Mesendoderm (in vitro differentiated cells): ENCODE results near the gene A1BG.

Experiments
- DNase-seq: peaks from one replicate; pipeline ENCODE4 v3.0.0; 2013
- H2AK5ac ChIP-seq: 2 replicates; pipeline ENCODE4 v1.6.1; 2013; ENCODE audit warnings: low read length, inconsistent platforms
- H2BK120ac ChIP-seq: 2 replicates; pipeline ENCODE4 v1.6.1; 2013; ENCODE audit warnings: low read depth, mild to moderate bottlenecking, low read length, moderate library complexity, mixed read lengths
- H2BK15ac ChIP-seq: replicated peaks from 2 replicates; pipeline ENCODE4 v1.6.1; 2013; ENCODE audit warnings: low read depth, mild to moderate bottlenecking, moderate library complexity
- H2BK5ac ChIP-seq: 2 replicates; pipeline ENCODE4 v1.6.1; 2013; ENCODE audit warnings: low read length, inconsistent platforms
- H3K18ac ChIP-seq: 2 replicates; pipeline ENCODE4 v1.6.1; 2013; ENCODE audit warnings: mild to moderate bottlenecking, low read length, mixed read lengths
- H3K23ac ChIP-seq: one replicate; pipeline ENCODE4 v1.6.1; 2013; ENCODE audit warnings: low read length
- H3K27ac ChIP-seq: 2 replicates; pipeline ENCODE4 v1.5.1; 2013; ENCODE audit warnings: low read depth, mild to moderate bottlenecking, inconsistent platforms, low read length, moderate library complexity
- H3K27me3 ChIP-seq: 2 replicates; pipeline ENCODE4 v1.6.1; 2013; ENCODE audit warnings: low read length, control low read depth, mild to moderate bottlenecking, inconsistent platforms; ENCODE audit not compliant: insufficient read depth, poor library complexity
- H3K36me3 ChIP-seq: 2 replicates; pipeline ENCODE4 v1.6.1; 2013; ENCODE audit warnings: low read length, inconsistent platforms; ENCODE audit not compliant: control insufficient read depth, insufficient read depth
- H3K4ac ChIP-seq: one replicate; pipeline ENCODE4 v1.6.1; 2013; ENCODE audit warnings: low read depth, mild to moderate bottlenecking, low read length, moderate library complexity
- H3K4me1 ChIP-seq: 2 replicates; pipeline ENCODE4 v1.6.1; 2013; ENCODE audit warnings: low read depth, low read length, inconsistent platforms; ENCODE audit not compliant: control insufficient read depth
- H3K4me2 ChIP-seq: 2 replicates; pipeline ENCODE4 v1.6.1; 2013; ENCODE audit warnings: low read length
- H3K4me3 ChIP-seq: 2 replicates; pipeline ENCODE4 v1.5.1; 2013; ENCODE audit warnings: mild to moderate bottlenecking, low read length
- H3K56ac ChIP-seq: one replicate; pipeline ENCODE4 v1.6.1; 2013; ENCODE audit warnings: low read length
- H3K79me1 ChIP-seq: 2 replicates; pipeline ENCODE4 v1.6.1; 2013; ENCODE audit warnings: low read length, inconsistent platforms
- H3K79me2 ChIP-seq: 2 replicates; pipeline ENCODE4 v1.6.1; 2013; ENCODE audit warnings: mild to moderate bottlenecking, low read length; ENCODE audit not compliant: control insufficient read depth, insufficient read depth
- H3K9ac ChIP-seq: 2 replicates; pipeline ENCODE4 v1.6.1; 2013; ENCODE audit warnings: low read length, inconsistent platforms
- H4K5ac ChIP-seq: one replicate; pipeline ENCODE4 v1.6.1; 2013; ENCODE audit warnings: low read length
- H4K8ac ChIP-seq: one replicate; pipeline ENCODE4 v1.6.1; 2013; ENCODE audit warnings: low read depth, mild to moderate bottlenecking, control low read depth, low read length, moderate library complexity
- WGBS: extraction: QIAGEN DNeasy Blood & Tissue Kit; methylation state at CpG from one replicate; pipeline ENCODE4 v1.1.7; 2013; ENCODE audit warnings: low lambda C conversion rate, missing lambda C conversion rate; ENCODE audit not compliant: insufficient coverage; ENCODE audit errors: extremely low coverage; 5-methylcytosine and 5-hydroxymethylcytosine counted together

Gene A1BG

DNA sequence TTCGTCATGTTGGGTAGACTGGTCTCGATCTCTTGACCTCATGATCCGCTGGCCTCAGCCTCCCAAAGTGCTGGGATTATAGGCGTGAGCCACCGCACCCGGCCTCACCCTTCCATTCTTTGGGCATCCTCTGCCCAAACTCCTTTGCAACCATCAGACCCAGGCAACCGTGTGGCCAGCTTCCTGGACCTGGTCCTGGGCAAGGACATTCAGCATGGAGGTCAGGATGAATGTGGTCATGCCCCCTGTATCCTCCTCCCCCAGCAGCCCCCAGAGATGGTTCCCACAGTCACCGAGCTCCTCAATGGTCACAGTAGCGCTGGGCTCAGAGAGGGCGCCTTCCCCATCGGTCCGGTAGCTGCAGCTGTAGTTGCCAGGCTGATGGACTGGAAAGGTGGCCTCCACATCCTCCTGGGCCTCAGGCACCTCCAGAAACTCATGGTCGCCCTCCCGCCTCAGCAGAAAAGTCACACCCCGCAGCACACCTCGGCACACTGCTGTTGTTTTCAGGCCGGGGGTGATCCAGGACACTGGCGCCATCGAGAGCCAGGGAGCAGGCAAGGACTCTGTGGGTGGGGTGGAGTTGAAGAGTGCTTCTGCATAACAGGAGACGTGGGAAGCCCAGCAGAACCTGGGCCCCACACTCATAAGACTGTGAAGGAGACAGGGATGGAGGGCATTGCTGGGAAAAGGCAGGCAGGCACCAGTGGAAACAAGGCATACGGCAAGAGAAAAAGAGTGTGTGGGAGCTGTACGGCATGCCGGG is 1.1 kb downstream of the A1BG start:
- Histone ChIP-seq H3K4me2 (no peak overlapping the region), H3K4me1 (no peaks in the 10 kb centered on the region), H2BK15ac (no peak overlapping the region), H3K27me3 (no peaks in the 10 kb centered on the region), H3K23ac (no peak overlapping the region), H3K27ac (no peak overlapping the region), H3K56ac (no peak overlapping the region), H3K4me3 (no peak overlapping the region), H3K9ac (no peak overlapping the region), H3K79me2 (no peaks in the 10 kb centered on the region), H3K18ac (no peak overlapping the region), H3K36me3 (no peaks in the 10 kb centered on the region), H2BK120ac (no peak overlapping the region), H4K8ac (no peak overlapping the region), H2BK5ac (no peak overlapping the region), H3K79me1 (no peaks in the 10 kb centered on the region), H4K5ac (no peak overlapping the region), H2AK5ac (no peak overlapping the region), H3K4ac (no peak overlapping the region)
- DNase-seq = no peak
- WGBS = no CpG with 5 or more reads among the region's 23 CpGs

DNA sequence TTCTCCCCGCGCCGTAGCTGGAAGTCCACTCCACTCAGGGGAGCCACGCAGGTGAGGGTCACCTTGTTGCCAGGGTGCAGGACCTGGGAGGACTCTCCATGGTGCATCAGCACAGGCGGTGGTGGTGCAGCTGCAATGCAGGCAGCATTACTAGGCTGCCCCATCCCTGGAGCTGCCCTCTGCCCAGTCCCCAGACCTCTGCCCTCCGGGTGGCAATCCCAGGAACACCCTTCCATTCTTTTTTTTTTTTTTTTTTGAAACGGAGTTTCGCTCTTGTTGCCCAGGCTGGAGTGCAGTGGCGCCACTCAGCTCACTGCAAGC is 1.8 kb downstream of the A1BG start:
- Histone ChIP-seq H3K4me2 (no peak overlapping the region), H3K27me3 (no peaks in the 10 kb centered on the region), H3K4ac (no peak overlapping the region), H3K79me1 (no peaks in the 10 kb centered on the region), H2BK15ac (no peak overlapping the region), H3K18ac (no peak overlapping the region), H3K56ac (no peak overlapping the region), H3K23ac (no peak overlapping the region), H3K79me2 (no peaks in the 10 kb centered on the region), H3K36me3 (no peaks in the 10 kb centered on the region), H3K9ac (no peak overlapping the region), H2BK120ac (no peak overlapping the region), H2BK5ac (no peak overlapping the region), H3K4me3 (no peak overlapping the region), H3K4me1 (no peaks in the 10 kb centered on the region), H4K5ac (no peak overlapping the region), H4K8ac (no peak overlapping the region), H2AK5ac (no peak overlapping the region), H3K27ac (no peak overlapping the region)
- WGBS = no CpG with 5 or more reads among the region's 9 CpGs
- DNase-seq = no peak

DNA sequence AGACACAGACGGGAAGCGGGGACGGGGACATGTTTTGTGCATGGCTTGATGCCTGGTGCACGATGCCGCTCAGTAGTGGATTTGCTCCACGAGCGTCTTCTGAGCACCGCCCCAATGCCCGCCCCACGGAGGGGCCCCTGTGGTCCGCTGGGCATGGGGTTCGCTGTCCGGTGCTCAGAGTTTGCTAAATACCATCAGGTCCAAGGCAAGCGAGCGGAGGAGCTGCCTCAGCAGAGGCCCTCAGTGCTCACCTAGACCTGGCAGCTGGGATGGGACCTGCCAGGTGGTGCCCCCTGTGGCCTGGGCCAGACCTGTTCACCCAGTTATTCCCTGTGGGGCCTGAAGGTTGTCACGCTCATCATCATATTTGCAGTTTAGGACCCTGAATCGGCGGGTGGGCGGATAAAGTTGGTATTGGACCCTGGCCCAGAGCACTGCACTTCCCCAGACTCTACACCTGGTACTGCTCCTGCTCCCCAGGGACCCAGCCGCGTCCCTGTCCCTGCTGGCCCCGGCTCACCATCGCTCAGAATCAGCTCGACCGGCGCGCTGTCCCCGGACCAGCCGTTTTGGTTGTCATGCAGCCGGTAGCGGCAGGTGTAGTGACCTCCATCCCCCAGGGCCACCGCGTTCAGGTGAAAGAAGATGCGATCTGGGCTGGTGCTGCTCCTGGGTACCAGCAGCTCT is 2.3 kb downstream of the A1BG start:
- Histone ChIP-seq H3K4ac (no peak overlapping the region), H3K79me2 (no peaks in the 10 kb centered on the region), H3K4me3 (no peak overlapping the region), H3K27me3 (no peaks in the 10 kb centered on the region), H2AK5ac (no peak overlapping the region), H3K18ac (no peak overlapping the region), H3K9ac (no peak overlapping the region), H3K79me1 (no peaks in the 10 kb centered on the region), H4K8ac (no peak overlapping the region), H2BK5ac (no peak overlapping the region), H3K27ac (no peak overlapping the region), H3K4me1 (no peaks in the 10 kb centered on the region), H3K36me3 (no peaks in the 10 kb centered on the region), H3K23ac (no peak overlapping the region), H3K56ac (no peak overlapping the region), H3K4me2 (no peak overlapping the region), H4K5ac (no peak overlapping the region), H2BK15ac (no peak overlapping the region), H2BK120ac (no peak overlapping the region)
- no CpG with 5 or more reads among the region's 34 CpGs for WGBS
- DNase-seq = no peak

DNA sequence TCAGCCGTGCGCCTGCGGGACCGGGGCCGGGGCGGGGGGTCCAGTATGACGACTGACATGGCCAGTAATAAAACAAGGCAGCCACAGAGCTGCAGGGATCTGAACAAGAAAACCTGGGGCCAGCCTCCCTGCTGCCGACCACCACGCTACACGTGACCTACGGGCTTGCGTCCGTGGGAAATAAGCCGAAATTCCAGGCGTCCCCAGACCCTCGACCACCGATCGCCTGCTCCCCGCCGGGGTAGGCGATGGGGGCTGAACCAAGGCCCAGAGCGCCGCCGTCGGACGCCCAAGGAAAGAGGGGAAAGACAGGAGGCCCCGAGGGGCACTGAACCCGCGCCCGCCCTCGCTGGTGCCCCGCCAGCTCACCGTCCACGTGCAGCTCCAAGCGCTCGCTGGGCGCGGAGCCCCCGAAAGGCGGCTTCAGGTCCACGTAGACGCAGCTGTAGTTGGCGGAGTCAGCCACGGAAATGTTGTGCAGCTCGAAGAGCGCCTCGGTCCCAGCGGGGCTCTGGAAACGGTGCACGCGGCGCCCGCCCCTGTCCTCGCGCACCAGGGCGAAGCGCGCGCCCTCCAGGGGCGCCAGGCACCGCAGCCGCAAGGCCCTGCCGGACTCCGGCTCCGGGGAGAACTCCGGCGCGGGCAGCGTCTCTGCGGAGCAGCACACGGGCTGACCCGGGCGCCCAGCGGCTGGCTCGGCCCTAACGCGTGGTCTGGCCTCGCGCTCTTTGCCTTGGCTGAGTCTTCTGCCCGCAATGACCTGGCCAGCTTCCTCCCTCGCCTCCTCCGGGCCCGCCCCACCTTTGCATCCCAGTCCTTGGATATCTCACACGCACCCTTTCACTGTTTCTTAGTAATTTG is 3.1 kb downstream of the A1BG start:
- no peak overlapping the region for H3K4me3 ChIP-seq
- no peak overlapping the region for H2AK5ac ChIP-seq
- no peaks in the 10 kb centered on the region for H3K36me3 ChIP-seq
- H4K5ac ChIP-seq = no peak overlapping the region
- H3K27ac ChIP-seq = no peak overlapping the region
- no peak overlapping the region for H3K56ac ChIP-seq
- no peak overlapping the region for H2BK15ac ChIP-seq
- no peak overlapping the region for H3K23ac ChIP-seq
- no peak overlapping the region for H2BK120ac ChIP-seq
- H3K4me2 ChIP-seq = no peak overlapping the region
- WGBS = no CpG with 5 or more reads among the region's 84 CpGs
- H4K8ac ChIP-seq = no peak overlapping the region
- no peak overlapping the region for H3K4ac ChIP-seq
- H3K9ac ChIP-seq = no peak overlapping the region
- DNase-seq = no peak
- no peak overlapping the region for H2BK5ac ChIP-seq
- no peaks in the 10 kb centered on the region for H3K79me2 ChIP-seq
- no peaks in the 10 kb centered on the region for H3K79me1 ChIP-seq
- no peak overlapping the region for H3K18ac ChIP-seq
- no peaks in the 10 kb centered on the region for H3K4me1 ChIP-seq
- H3K27me3 ChIP-seq = no peaks in the 10 kb centered on the region

DNA sequence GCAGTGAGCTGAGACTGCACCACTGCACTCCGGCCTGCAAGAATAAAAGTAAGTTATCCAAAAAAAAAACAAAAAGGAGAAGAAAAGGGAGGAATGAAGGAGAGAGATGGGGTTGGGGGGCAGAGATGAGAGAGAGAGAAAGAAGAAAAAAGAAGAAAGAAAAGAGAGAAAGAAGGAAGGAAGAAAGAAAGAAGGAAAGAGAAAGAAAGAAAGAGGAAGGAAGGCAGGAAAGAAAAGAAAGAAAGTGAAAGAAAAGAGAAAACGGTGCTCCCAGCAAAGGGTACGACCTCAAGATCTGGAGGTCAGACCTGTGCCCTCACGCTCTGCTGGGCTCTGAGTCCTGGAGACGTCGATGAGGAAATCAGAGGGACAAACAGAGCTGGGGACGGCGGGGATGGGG is 3.7 kb downstream of the A1BG start:
- Histone ChIP-seq H3K4me2 (no peak overlapping the region), H3K9ac (no peak overlapping the region), H3K79me2 (no peaks in the 10 kb centered on the region), H3K18ac (no peak overlapping the region), H3K27me3 (no peaks in the 10 kb centered on the region), H2BK120ac (no peak overlapping the region), H3K23ac (no peak overlapping the region), H3K4ac (no peak overlapping the region), H2AK5ac (no peak overlapping the region), H4K5ac (no peak overlapping the region), H2BK15ac (no peak overlapping the region), H2BK5ac (no peak overlapping the region), H3K36me3 (no peaks in the 10 kb centered on the region), H3K4me1 (no peaks in the 10 kb centered on the region), H3K27ac (no peak overlapping the region), H3K79me1 (no peaks in the 10 kb centered on the region), H3K4me3 (no peak overlapping the region), H3K56ac (no peak overlapping the region), H4K8ac (no peak overlapping the region)
- no CpG with 5 or more reads among the region's 8 CpGs for WGBS
- DNase-seq = no peak
